ENCODE measurements around the gene ADGRV1.

Gene ADGRV1

GRCh38 chr5:90886381-90886780 is 327.8 kb downstream of the ADGRV1 start:
- TF ChIP-seq CTCF (IDR thresholded peaks at IDR 0.05; ENCODE audit: insufficient read depth, missing control alignments): no peak
- FAIRE-seq (no peak), DNase-seq (ENCODE audit: insufficient read length, low spot score) (no peak)

- peak; percentile 11 for FAIRE-seq
- TF ChIP-seq CTCF (IDR thresholded peaks at IDR 0.05; ENCODE audit: insufficient read depth, missing control alignments): no peak
- DNase-seq (ENCODE audit: insufficient read length, low spot score): no peak
Observed at GRCh38 chr5:90888511-90889324, 330.1 kb downstream of the ADGRV1 start.

GRCh38 chr5:90889325-90889600 is 330.7 kb downstream of the ADGRV1 start:
- FAIRE-seq: no peak
- no peak for DNase-seq (ENCODE audit: insufficient read length, low spot score)

GRCh38 chr5:90890180-90890579 is 331.6 kb downstream of the ADGRV1 start:
- no peak for TF ChIP-seq CTCF (IDR thresholded peaks at IDR 0.05; ENCODE audit: insufficient read depth, missing control alignments)
- no peak for FAIRE-seq

More at GRCh38 chr5:90889325-90889600, 330.7 kb downstream of the ADGRV1 start:
- no peak for TF ChIP-seq CTCF (IDR thresholded peaks at IDR 0.05; ENCODE audit: insufficient read depth, missing control alignments)

GRCh38 chr5:90894866-90895420 is 336.3 kb downstream of the ADGRV1 start:
- FAIRE-seq (no peak), DNase-seq (ENCODE audit: insufficient read length, low spot score) (no peak)
- TF ChIP-seq CTCF (IDR thresholded peaks at IDR 0.05; ENCODE audit: insufficient read depth, missing control alignments): no peak

More at GRCh38 chr5:90890180-90890579, 331.6 kb downstream of the ADGRV1 start:
- DNase-seq (ENCODE audit: insufficient read length, low spot score): no peak

GRCh38 chr5:90897618-90898017 is 339.0 kb downstream of the ADGRV1 start:
- no peak for TF ChIP-seq CTCF (IDR thresholded peaks at IDR 0.05; ENCODE audit: insufficient read depth, missing control alignments)
- DNase-seq (ENCODE audit: insufficient read length, low spot score) (no peak), FAIRE-seq (no peak)

GRCh38 chr5:90898326-90899013 is 339.9 kb downstream of the ADGRV1 start:
- FAIRE-seq: no peak
- no peak for TF ChIP-seq CTCF (IDR thresholded peaks at IDR 0.05; ENCODE audit: insufficient read depth, missing control alignments)
- no peak for DNase-seq (ENCODE audit: insufficient read length, low spot score)
